Stimulated activated CD4-positive, alpha-beta T cell treated with anti-CD3 and anti-CD28 coated beads, Interleukin-4, amount 100 ng/mL, for 1 hour (primary cell): ENCODE results near the gene UFD1.

Experiments
- DNase-seq: peaks from one replicate; pipeline ENCODE4 v3.0.0-alpha.2; 2020

UFD1 gene

GRCh38 chr22:19515654-19516377, 36.8 kb upstream of the UFD1 start:
- no peak for DNase-seq

GRCh38 chr22:19514831-19515565, 36.0 kb upstream of the UFD1 start:
- no peak for DNase-seq

DNA sequence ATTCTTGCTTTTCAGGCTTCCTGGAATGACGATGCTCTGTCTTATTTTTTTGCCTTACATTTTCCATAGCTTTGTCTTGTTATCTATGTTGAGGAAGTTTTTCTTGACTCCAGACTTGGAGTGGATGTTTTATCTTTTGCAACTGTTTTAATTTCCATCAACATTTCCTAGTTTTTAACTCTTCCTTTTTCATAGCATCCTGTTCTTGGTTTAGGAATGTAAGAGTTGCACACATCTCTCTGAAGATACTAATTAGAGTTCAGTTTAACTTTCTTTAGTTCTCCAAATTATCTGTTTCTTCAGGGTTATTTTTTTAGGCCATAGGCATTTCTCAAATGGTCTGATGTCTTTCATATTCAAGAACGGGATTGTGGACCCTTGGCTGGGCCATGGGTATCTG, 34.8 kb upstream of the UFD1 start:
- DNase-seq, result no peak

DNA sequence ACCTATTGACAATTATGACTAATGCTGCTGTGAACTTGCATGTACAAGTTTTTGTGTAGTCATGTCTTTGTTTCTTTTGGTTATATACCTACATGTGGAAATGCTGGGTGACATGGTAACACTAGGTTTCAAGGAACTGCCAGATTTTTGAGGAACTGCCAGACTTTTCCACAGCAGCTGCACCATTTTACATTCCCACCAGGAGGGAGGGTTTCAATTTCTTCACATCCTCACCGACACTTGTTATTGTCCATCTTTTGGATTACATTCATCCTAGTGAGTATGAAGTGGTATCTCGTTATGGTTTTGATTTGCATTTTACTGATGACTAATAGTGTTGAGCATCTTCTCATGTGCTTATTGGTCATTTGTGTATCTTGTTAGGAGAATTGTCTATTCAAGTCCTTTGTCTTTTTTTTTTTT, 31.9 kb upstream of the UFD1 start:
- DNase-seq, result no peak

- no peak for DNase-seq
These were observed 30.9 kb upstream of the UFD1 start for GRCh38 chr22:19509923-19510322.

DNA sequence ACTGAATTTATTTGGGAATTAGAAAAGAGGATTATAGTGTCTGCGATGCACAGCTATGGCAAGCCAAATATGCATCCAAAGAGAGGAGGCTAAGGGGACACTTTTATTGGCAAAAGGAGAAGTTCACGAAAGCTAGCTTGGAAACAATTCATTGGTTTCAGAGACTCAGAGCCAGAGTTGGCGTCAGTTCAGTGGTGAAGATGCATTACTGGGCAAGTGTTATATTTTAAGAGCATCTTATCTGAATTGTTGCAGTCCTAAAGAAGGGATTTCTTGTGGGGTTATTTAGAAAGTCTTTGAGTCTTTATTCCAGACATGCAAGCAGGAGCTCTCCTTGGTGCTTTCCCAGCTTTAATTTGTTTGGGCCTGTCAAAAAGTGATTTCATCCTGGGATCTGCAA, 30.2 kb upstream of the UFD1 start:
- DNase-seq, result no peak

DNA sequence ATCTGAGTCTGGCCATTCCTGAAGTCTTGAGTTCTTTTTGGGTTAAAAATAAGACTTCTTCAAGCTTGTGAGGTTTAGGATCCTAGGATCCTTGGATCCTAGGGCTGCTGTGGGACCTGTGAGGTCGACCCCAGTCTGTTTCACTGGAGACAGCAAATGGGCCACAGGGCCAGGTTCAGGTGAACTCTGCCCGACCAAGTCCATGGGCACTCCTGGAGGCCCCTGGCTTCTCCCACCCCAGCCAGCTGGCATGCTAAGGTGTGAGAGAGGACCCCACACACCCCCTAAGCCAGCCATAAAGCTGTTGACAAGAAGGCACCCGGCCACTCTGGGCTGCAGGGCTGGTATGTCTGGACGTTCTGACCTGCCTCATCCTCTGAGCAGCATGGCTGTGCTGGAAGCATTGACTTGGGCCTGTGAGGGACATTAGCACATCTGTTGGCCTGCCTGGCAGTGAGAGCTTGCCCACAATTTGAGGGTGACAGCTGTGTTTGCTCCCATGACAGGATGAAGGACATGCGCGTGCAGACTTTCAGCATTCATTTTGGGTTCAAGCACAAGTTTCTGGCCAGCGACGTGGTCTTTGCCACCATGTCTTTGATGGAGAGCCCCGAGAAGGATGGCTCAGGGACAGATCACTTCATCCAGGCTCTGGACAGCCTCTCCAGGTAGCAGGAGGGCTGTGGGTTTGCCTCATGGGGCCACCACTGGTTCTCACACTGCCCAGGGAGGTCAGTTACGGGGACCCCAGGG, 29.2 kb upstream of the UFD1 start:
- no peak for DNase-seq

DNA sequence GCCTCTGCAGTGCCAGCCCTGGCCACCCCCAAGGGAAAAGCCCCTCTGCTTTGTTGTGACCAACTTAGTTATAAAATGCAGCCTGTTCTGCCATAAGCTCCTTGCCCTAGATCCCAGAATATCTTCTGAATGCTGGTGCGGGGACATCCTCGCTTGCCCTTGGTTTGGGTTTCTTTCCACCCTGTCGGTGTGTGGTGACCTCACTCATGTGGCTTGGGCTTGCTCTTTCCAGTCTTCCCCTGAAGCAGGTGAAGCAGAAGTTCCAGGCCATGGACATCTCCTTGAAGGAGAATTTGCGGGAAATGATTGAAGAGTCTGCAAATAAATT, 28.5 kb upstream of the UFD1 start:
- no peak for DNase-seq

DNA sequence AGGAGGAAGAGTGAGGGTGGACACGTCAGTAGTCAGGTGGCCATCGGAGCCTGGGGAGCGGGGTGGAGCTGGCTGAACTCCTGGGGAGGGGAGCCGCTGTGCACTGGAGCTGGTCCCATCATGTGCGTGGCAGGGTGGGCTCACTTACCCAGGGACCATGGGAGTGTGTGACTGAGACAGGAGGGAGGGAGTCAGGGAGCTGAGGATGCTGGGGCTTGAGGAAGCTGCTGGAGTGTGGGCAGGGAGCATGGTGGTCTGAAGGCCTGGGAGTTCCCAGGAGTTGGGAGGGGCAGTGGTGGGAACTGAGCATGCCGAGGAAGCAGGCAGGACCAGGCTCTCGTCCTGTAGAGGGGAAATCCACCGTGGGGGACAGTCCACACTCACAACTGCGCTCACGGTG, 27.2 kb upstream of the UFD1 start:
- no peak for DNase-seq

DNA sequence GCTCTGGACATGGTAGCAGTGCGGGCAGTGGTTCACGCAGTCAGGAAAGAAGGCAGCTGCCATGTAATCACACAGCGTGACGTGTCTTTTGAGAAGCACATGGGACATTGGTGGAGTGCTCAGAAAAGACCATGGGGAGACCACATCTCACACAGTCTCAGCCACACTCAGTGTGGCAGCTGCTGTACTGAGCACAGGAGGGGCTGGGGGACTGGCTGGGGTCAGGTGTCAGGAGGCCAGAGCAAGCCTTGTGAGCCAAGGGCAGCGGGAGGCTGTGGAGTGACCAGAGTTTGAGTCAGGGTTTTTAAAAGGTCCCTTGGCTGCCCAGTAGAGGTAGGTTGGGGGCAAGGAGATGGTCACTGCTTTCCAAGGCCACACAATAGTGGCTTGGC, 26.7 kb upstream of the UFD1 start:
- DNase-seq, result no peak

DNA sequence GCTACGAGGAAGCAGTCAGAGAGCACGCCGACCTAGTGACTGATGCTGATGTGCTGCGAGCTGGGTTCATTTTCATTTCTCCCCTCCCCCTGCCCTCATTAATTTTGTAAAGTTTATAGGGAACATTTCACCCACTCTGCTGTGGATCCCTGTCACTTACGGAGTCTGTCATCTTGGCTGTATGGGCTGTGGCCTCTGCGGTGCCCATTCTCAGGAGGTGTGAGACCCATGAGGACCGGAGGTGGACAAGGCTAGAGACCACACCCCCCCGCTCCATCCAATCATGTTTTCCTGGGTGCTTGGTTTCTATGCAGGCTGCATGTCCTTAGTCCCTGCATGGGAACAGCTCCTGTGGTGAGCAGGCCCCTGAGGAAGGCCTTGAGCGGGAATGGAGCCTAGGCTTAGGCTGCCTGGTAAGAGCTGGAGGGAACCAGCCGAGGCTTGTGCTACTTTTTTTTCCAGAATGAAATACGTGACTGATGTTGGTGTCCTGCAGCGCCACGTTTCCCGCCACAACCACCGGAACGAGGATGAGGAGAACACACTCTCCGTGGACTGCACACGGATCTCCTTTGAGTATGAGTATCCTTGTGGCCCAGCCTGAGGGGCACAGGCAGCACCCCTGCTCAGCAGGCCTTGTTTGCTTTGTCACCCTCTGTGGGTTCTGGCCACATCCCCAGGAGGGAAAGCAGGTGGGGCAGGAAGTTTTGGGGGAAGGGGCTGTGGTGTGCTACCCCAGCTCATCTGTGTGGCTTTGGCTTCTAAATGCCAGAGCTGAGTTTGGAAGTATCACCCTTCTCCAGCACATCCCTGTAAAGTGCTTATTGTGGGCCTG, 26.1 kb upstream of the UFD1 start:
- no peak for DNase-seq

DNA sequence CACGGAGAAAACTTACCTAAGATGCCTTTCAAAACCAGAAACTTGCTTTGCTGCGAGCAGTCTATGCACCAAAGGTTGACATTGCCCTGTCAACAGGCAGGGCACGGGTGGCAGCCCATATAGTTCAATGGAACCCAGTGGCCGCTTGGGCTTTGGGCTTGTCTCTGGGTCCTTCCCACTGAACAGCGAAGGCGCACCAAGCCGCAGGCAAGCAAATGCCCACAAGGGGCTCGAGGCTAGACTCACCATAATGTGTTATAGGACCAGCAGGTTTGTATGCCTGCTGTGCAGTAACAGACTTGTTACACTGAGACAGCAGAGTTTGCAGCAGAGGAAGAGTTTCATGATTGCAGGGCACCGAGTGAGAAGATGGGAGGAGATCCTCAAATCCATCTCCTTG, 24.9 kb upstream of the UFD1 start:
- no peak for DNase-seq

GRCh38 chr22:19503367-19503766, 24.4 kb upstream of the UFD1 start:
- no peak for DNase-seq

GRCh38 chr22:19501897-19502447, 23.0 kb upstream of the UFD1 start:
- DNase-seq, result no peak

- no peak for DNase-seq
These were observed 20.9 kb upstream of the UFD1 start for GRCh38 chr22:19499880-19500242.

- no peak for DNase-seq
These were observed 20.4 kb upstream of the UFD1 start for GRCh38 chr22:19499236-19499879.

GRCh38 chr22:19498866-19499190, 19.8 kb upstream of the UFD1 start:
- DNase-seq, result no peak

DNA sequence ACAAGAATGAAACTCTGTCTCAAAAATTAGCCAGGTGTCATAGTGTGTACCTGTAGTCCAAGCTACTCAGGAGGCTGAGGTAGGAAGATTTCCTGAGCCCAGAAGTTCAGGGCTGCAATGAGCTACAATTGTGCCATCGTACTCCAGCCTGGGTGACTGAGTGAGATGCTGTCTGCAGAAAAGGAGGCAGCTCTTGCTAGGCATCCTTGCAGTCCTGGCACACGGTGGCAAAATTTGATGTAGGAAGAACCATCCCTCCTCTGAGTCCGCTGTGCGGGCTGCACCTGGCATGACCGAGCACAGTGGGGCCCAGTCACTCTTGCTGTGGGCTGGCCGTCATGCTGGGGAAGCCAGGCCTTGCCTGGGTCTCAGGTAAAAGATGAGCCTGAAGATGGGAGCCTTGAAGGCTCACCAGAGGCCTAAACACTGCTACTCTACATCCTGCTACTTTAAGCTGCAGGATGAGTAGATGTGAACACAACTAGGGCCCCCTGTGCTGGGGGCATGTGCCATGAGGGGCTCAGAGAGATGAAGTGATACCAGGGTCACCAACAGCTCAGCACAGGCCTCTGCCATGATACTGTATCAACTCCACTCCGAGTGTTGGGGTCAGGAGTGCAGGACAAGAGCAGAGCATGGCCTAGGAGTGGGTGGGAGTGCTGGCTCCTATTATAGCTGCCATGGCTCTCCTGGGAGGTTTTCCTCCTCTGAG, 19.3 kb upstream of the UFD1 start:
- no peak for DNase-seq

DNA sequence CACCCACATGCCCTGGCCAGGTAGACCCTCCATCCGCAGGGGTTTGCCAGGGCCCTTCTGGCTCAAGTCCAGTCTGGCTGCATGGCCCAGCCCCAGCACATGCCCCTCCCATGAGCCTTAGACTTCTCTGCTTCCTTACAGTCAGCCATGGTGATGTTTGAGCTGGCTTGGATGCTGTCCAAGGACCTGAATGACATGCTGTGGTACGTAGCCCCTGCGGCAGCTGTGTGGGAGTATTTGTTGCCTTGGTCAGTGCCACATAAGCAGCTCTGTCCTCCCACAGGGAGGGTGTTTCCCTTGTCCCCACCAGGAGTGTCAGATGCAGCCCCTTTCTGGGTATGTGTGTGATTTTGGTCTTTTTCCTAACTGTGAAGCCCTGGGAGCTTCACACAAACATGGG, 18.3 kb upstream of the UFD1 start:
- DNase-seq, result no peak

GRCh38 chr22:19496324-19496630, 17.3 kb upstream of the UFD1 start:
- DNase-seq, result no peak

- DNase-seq, result no peak
These were observed 16.8 kb upstream of the UFD1 start for GRCh38 chr22:19495562-19496323.
